Astrocyte (in vitro differentiated cells and primary cell): Measurements from ENCODE around the gene IFRD1. TPM values are rescaled to one million over a fixed set of nuclear protein-coding genes. Genes with fewer than 3 reads are reported as not detected.

Experiments used
- DNase-seq: peaks from one replicate; pipeline ENCODE4 v3.0.0-alpha.2; 2010; ENCODE audit warnings: low read depth
- FAIRE-seq: peaks from 2 replicates; lab custom pipeline; 2011; peaks lifted over from hg19 to GRCh38; lab: Jason Lieb, UNC
- H2AFZ ChIP-seq: 2 replicates; pipeline ENCODE4 v1.6.0; 2012; ENCODE audit warnings: low read depth, low read length, inconsistent platforms
- H3K27ac ChIP-seq: 2 replicates; pipeline ENCODE4 v1.5.1; 2011; ENCODE audit warnings: low read depth, low read length, inconsistent platforms
- H3K27me3 ChIP-seq: 2 replicates; pipeline ENCODE4 v1.6.0; 2011; ENCODE audit warnings: low read length, inconsistent platforms; ENCODE audit not compliant: insufficient read depth
- H3K36me3 ChIP-seq: 2 replicates; pipeline ENCODE4 v1.5.1; 2011; ENCODE audit warnings: low read length, inconsistent platforms; ENCODE audit not compliant: insufficient read depth
- H3K4me1 ChIP-seq: 2 replicates; pipeline ENCODE4 v1.5.1; 2011; ENCODE audit warnings: low read length, inconsistent platforms; ENCODE audit not compliant: insufficient read depth
- H3K4me2 ChIP-seq: 2 replicates; pipeline ENCODE4 v1.6.0; 2012; ENCODE audit warnings: low read length, inconsistent platforms
- H3K4me3 ChIP-seq: 2 replicates; pipeline ENCODE4 v1.5.1; 2011; ENCODE audit warnings: low read depth, mild to moderate bottlenecking, low read length, inconsistent platforms; ENCODE audit not compliant: insufficient read depth
- H3K79me2 ChIP-seq: 2 replicates; pipeline ENCODE4 v1.6.0; 2012; ENCODE audit warnings: mild to moderate bottlenecking, low read length, inconsistent platforms; ENCODE audit not compliant: insufficient read depth
- H3K9ac ChIP-seq: 2 replicates; pipeline ENCODE4 v1.6.0; 2012; ENCODE audit warnings: mild to moderate bottlenecking, low read length, inconsistent platforms
- H3K9me3 ChIP-seq: 2 replicates; pipeline ENCODE4 v1.5.1; 2012; ENCODE audit warnings: low read depth, mild to moderate bottlenecking, low read length, inconsistent platforms; ENCODE audit not compliant: insufficient read depth
- H4K20me1 ChIP-seq: 2 replicates; pipeline ENCODE4 v1.6.0; 2012; ENCODE audit warnings: low read length, inconsistent platforms; ENCODE audit not compliant: insufficient read depth
- H3K27ac Mint-ChIP-seq: one replicate; pipeline ENCODE4 v1.8.0; 2021; ENCODE audit warnings: mild to moderate bottlenecking, mixed read lengths; ENCODE audit not compliant: unreplicated experiment
- H3K27me3 Mint-ChIP-seq: one replicate; pipeline ENCODE4 v1.8.0; 2021; ENCODE audit warnings: low read depth, mixed read lengths; ENCODE audit not compliant: unreplicated experiment
- H3K36me3 Mint-ChIP-seq: one replicate; pipeline ENCODE4 v1.8.0; 2021; ENCODE audit warnings: low read depth, mixed read lengths; ENCODE audit not compliant: unreplicated experiment
- H3K4me1 Mint-ChIP-seq: one replicate; pipeline ENCODE4 v1.8.0; 2021; ENCODE audit warnings: low read depth, mixed read lengths; ENCODE audit not compliant: unreplicated experiment
- H3K4me3 Mint-ChIP-seq: one replicate; pipeline ENCODE4 v1.8.0; 2021; ENCODE audit warnings: mild to moderate bottlenecking, moderate library complexity, mixed read lengths; ENCODE audit not compliant: unreplicated experiment
- H3K9me3 Mint-ChIP-seq: one replicate; pipeline ENCODE4 v1.8.0; 2021; ENCODE audit warnings: mild to moderate bottlenecking, mixed read lengths; ENCODE audit not compliant: unreplicated experiment
- EZH2 ChIP-seq: IDR thresholded peaks from 2 replicates; pipeline ENCODE4 v1.6.1; 2012; ENCODE audit warnings: mild to moderate bottlenecking, low read length, inconsistent platforms; ENCODE audit not compliant: insufficient read depth
- total RNA-seq: library from RNA; stranded (reverse); gene quantifications from 2 replicates; pipeline ENCODE4 v1.2.1, GENCODE V29; 2021
- TF ChIP-seq, protein P1 (sequence below): IDR thresholded peaks from 2 replicates; pipeline ENCODE4 v1.5.1; 2011; ENCODE audit warnings: low read depth, mild to moderate bottlenecking, inconsistent platforms, low read length, moderate library complexity; ENCODE audit not compliant: insufficient read depth

The IFRD1 gene
- total RNA-seq, 1 donor from 2014 or later = 101 TPM

DNA sequence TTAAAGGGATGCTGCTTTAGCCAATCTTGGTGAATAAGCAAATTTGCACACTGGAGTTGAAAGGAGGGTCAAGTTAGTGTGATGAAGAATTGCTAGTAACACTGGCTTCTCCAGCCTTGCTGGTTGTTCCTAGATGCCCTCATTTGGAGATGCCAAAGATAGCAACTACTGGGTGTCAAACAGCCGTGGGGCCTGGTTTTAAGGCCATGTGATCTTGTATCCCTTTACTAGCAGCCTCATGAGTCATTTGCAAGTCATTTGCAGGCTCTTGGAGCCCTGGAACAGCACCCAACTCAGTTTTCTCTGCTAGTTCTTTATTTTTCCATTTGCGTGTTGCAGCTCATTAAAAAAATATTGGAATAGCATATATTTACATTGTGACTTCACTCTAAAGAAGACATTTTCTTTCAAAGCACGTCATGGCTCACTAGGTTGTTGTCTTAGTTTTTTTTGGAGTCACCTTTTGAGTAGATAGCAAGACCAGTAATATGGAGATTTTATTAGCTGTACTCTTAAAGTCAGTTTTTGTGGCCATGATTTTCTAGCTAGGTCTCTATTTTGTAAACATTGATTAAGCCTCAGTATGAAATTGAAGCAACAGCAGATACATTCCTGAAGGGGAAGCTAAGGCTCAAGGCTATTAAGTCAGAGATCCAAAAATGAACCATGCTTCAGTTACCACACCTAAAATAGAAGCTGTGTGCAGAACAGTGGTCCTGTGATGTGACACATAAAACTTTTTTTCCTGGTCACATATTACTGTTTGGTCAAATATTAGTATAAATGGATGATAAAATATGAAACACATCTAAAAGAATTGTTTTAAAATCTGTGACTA lies 31.8 kb downstream of the IFRD1 start:
- Histone ChIP-seq H2AFZ (no peak overlapping the region), H3K4me1 (peaks cover 38% of the 10 kb centered on the region), H3K9ac (peak overlapping the region; percentile 15), H3K79me2 (peaks cover 5% of the 10 kb centered on the region), H3K27me3 (no peaks in the 10 kb centered on the region), H3K9me3 (no peaks in the 10 kb centered on the region), H3K27ac (peak overlapping the region; percentile 62), H3K4me2 (peak overlapping the region; percentile 48), H3K4me3 (no peak overlapping the region), H3K36me3 (no peaks in the 10 kb centered on the region), H4K20me1 (peaks cover 18% of the 10 kb centered on the region)
- Mint-ChIP-seq H3K4me1 (peaks cover 48% of the 10 kb centered on the region), H3K4me3 (no peak overlapping the region), H3K36me3 (peaks cover 5% of the 10 kb centered on the region), H3K9me3 (no peaks in the 10 kb centered on the region), H3K27ac (peak overlapping the region; percentile 95), H3K27me3 (no peaks in the 10 kb centered on the region)
- FAIRE-seq (peak; percentile 92), DNase-seq (peak; percentile 92)
- no peak for TF ChIP-seq EZH2
- TF ChIP-seq, protein P1, sequence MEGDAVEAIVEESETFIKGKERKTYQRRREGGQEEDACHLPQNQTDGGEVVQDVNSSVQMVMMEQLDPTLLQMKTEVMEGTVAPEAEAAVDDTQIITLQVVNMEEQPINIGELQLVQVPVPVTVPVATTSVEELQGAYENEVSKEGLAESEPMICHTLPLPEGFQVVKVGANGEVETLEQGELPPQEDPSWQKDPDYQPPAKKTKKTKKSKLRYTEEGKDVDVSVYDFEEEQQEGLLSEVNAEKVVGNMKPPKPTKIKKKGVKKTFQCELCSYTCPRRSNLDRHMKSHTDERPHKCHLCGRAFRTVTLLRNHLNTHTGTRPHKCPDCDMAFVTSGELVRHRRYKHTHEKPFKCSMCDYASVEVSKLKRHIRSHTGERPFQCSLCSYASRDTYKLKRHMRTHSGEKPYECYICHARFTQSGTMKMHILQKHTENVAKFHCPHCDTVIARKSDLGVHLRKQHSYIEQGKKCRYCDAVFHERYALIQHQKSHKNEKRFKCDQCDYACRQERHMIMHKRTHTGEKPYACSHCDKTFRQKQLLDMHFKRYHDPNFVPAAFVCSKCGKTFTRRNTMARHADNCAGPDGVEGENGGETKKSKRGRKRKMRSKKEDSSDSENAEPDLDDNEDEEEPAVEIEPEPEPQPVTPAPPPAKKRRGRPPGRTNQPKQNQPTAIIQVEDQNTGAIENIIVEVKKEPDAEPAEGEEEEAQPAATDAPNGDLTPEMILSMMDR = no peak

DNA sequence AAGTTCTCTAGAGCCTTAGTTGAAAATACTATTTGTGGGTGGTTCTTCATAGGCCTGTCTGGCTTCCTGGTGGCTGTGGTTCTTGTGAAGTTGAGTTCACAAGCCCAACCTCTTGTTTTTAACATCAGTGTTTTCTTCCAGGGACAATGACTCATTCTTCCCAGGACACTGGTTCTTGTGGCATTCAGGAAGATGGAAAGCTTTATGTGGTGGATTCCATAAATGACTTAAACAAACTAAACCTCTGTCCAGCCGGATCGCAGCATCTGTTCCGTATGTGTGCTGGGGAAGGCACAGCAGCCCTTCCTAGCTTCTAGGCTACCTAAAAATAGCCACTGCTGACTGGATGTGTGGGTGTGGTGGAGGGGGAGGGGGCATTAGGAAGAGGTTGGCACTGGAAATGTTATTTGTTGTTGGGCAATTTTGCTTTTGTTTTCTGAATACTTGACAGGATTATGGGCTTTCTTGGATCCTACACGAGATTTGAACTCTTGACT lies 34.5 kb downstream of the IFRD1 start:
- FAIRE-seq (peak; percentile 98), DNase-seq (peak; percentile 97)
- H3K4me1 ChIP-seq = peaks cover 38% of the 10 kb centered on the region
- peak overlapping the region; percentile 49 for H3K27ac ChIP-seq
- H3K36me3 ChIP-seq = no peaks in the 10 kb centered on the region
- peak overlapping the region; percentile 47 for H3K4me2 ChIP-seq
- H2AFZ ChIP-seq = no peak overlapping the region
- peaks cover 5% of the 10 kb centered on the region for H3K79me2 ChIP-seq
- Mint-ChIP-seq H3K27me3 (no peaks in the 10 kb centered on the region), H3K27ac (peak overlapping the region; percentile 73), H3K4me1 (peaks cover 48% of the 10 kb centered on the region), H3K9me3 (no peaks in the 10 kb centered on the region), H3K4me3 (peak overlapping the region; percentile 9), H3K36me3 (peaks cover 10% of the 10 kb centered on the region)
- no peaks in the 10 kb centered on the region for H3K27me3 ChIP-seq
- peak overlapping the region; percentile 2 for H3K9ac ChIP-seq
- TF ChIP-seq, protein P1 = no peak
- no peak for TF ChIP-seq EZH2
- H4K20me1 ChIP-seq = peaks cover 3% of the 10 kb centered on the region
- H3K4me3 ChIP-seq = no peak overlapping the region
- H3K9me3 ChIP-seq = no peaks in the 10 kb centered on the region

DNA sequence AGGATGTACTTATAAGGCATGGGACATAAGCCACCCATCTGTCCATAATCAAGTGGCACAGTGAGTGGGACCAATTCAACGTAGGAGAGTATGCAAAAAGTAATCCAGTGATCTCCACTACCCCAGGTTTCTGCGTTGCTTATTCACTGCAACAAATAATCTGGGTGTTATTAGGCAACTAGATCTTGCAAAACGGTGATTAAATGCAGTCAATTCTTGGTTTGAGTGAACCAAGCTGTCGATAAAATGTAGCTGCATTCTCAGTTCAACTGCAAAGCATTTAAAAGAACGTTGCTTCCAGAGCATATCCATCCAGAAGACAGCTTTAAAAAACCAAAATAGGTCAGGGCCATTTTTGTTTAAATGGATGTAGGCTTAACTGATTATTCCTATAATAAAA lies 35.5 kb downstream of the IFRD1 start:
- no peaks in the 10 kb centered on the region for H3K36me3 ChIP-seq
- Mint-ChIP-seq H3K4me3 (no peak overlapping the region), H3K27ac (no peak overlapping the region), H3K9me3 (no peaks in the 10 kb centered on the region), H3K36me3 (peaks cover 13% of the 10 kb centered on the region), H3K4me1 (peaks cover 44% of the 10 kb centered on the region), H3K27me3 (no peaks in the 10 kb centered on the region)
- DNase-seq (no peak), FAIRE-seq (peak; percentile 5)
- H3K9me3 ChIP-seq = no peaks in the 10 kb centered on the region
- H3K4me1 ChIP-seq = peaks cover 34% of the 10 kb centered on the region
- H3K4me3 ChIP-seq = no peak overlapping the region
- TF ChIP-seq EZH2 = no peak
- TF ChIP-seq, protein P1 = no peak
- no peak overlapping the region for H3K27ac ChIP-seq
- H3K79me2 ChIP-seq = no peaks in the 10 kb centered on the region
- H3K9ac ChIP-seq = no peak overlapping the region
- no peak overlapping the region for H2AFZ ChIP-seq
- H3K27me3 ChIP-seq = no peaks in the 10 kb centered on the region
- H3K4me2 ChIP-seq = no peak overlapping the region
- peaks cover under 1% of the 10 kb centered on the region for H4K20me1 ChIP-seq
